Heart right ventricle (tissue), 16 donors: ENCODE data around the gene NFIB. TPM values are rescaled to one million over a fixed set of nuclear protein-coding genes. Genes with fewer than 3 reads are reported as not detected.
A peak's percentile ranks its signal among the peaks of the same experiment; 100 is the strongest.

Experiments used
- ATAC-seq, 8 donors: fragments of 200-7000 bp; cut with Tn5 transposase; one replicate each; pipeline ENCODE4 v1.9.1; 2020; ENCODE audit warnings: mild to moderate bottlenecking in 8 of 8, moderate library complexity in 8 of 8, moderate number of reproducible peaks in 1 of 8
- DNase-seq, 2 donors: peaks; one replicate each; pipeline ENCODE4 v3.0.0-alpha.2; 2020
- H3K27ac ChIP-seq, 10 donors: fragments of 200-600 bp; sonication (generic) in 2 of 10; one replicate each; pipeline versions ENCODE4 v1.5.0 to v1.8.0; 2020 to 2022; ENCODE audit warnings: mild to moderate bottlenecking in 3 of 10
- H3K27me3 ChIP-seq, 7 donors: fragments of 200-600 bp; one replicate each; pipeline ENCODE4 v1.8.0; 2021 to 2022; ENCODE audit warnings: mild to moderate bottlenecking in 2 of 7
- H3K36me3 ChIP-seq, 9 donors: fragments of 200-600 bp; sonication (generic) in 1 of 9; one replicate each; pipeline versions ENCODE4 v1.5.0 to v1.8.0; 2020 to 2022; ENCODE audit warnings: mild to moderate bottlenecking in 2 of 9
- H3K4me1 ChIP-seq, 9 donors: fragments of 200-600 bp; sonication (generic) in 1 of 9; one replicate each; pipeline versions ENCODE4 v1.5.0 to v1.8.0; 2020 to 2022; ENCODE audit warnings: mild to moderate bottlenecking in 4 of 9
- H3K4me3 ChIP-seq, 10 donors: fragments of 200-600 bp; sonication (generic) in 2 of 10; one replicate each; pipeline versions ENCODE4 v1.5.0 to v1.8.0; 2020 to 2022; ENCODE audit warnings: mild to moderate bottlenecking in 7 of 10, moderate library complexity in 2 of 10
- H3K9me3 ChIP-seq, 11 donors: fragments of 200-600 bp in 10 of 11; sonication (generic) in 2 of 11; one replicate each; pipeline versions ENCODE4 v1.5.0 to v1.8.0; 2013 to 2022; ENCODE audit warnings: mild to moderate bottlenecking in 2 of 11, control low read depth in 1 of 11, moderate library complexity in 1 of 11
- WGBS, 2 donors: extraction: QIAGEN DNeasy Blood & Tissue Kit; methylation state at CpG; one replicate each; pipeline ENCODE4 v1.1.7; 2013; ENCODE audit warnings: inconsistent platforms in 1 of 2; 5-methylcytosine and 5-hydroxymethylcytosine counted together
- intact Hi-C, 10 donors: fragments of 100-400 bp; cut with DNase I; formaldehyde crosslinking; loops; one replicate each; pipeline versions ENCODE4 v1.11.1 to v1.14.2; 2022
- polyA plus RNA-seq, 2 donors: library from polyadenylated mRNA; stranded (reverse); fragments of 200-250 nt; gene quantifications; one replicate each; pipeline ENCODE4 v1.2.3, GENCODE V29; 2013
- total RNA-seq, 10 donors: library from RNA; stranded (reverse); fragmentation: NEBNext Ultra II Directional in 3 of 10; extraction: Animal tissue kit (Norgen Biotek cat#: 25700) in 3 of 10; gene quantifications; one replicate each; pipeline versions ENCODE4 v1.2.1 to v1.2.4, GENCODE V29; 2021 to 2023
- TF ChIP-seq, protein P1 (sequence below), 9 donors: fragments of 200-600 bp; sonication (generic) in 2 of 9; IDR thresholded peaks; one replicate each; pipeline versions ENCODE4 v1.5.0 to v1.8.0; 2021 to 2022; ENCODE audit warnings: antibody characterized with exemption in 9 of 9, mild to moderate bottlenecking in 5 of 9, moderate library complexity in 1 of 9
- donor health status: Arrhythmogenic right ventricular cardiomyopathy.
- donor health status: ischemic (EF 13 %, LVEDD 7.1; RV severe dilation, severe dysfunction).
- donor health status: healthy with polysubstance abuse.
- donor health status: DM: no; HTN: yes; CAD: no.
- donor health status: DM: no; HTN: no; CAD: no.
- donor health status: ischemic (EF 25% LVEDD 6.9; RV normal size, moderate dysfunction).
- donor health status: ischemic (EF 25% LVEDD 5.7; RV mildly dilated, moderate dysfunction).
- donor health status: healthy.
- donor health status: DM: yes; HTN: yes; CAD: no.
- donor health status: Ischemic cardiomyopathy.
- donor health status: ischemic (EF 35%, LVEDD 5.7; RV mildly dilated, moderate dysfunction).
- donor health status: nonischemic (EF 11% LVEDD 7.7; RV severe dilation, severe dysfunction).
- donor health status: DM: yes; HTN: yes; CAD: no.
- donor health status: PGD.
- donor health status: ischemic (EF 29% LVEDD 5.4; RV normal size, mild dysfunction).
- donor health status: nonischemic (EF 23%, LVEDD 6.1; RV moderate dilation, normal function).

The NFIB gene
- total and polyA plus RNA-seq, 12 donors: 16.7 to 145 (median 124) TPM

DNA sequence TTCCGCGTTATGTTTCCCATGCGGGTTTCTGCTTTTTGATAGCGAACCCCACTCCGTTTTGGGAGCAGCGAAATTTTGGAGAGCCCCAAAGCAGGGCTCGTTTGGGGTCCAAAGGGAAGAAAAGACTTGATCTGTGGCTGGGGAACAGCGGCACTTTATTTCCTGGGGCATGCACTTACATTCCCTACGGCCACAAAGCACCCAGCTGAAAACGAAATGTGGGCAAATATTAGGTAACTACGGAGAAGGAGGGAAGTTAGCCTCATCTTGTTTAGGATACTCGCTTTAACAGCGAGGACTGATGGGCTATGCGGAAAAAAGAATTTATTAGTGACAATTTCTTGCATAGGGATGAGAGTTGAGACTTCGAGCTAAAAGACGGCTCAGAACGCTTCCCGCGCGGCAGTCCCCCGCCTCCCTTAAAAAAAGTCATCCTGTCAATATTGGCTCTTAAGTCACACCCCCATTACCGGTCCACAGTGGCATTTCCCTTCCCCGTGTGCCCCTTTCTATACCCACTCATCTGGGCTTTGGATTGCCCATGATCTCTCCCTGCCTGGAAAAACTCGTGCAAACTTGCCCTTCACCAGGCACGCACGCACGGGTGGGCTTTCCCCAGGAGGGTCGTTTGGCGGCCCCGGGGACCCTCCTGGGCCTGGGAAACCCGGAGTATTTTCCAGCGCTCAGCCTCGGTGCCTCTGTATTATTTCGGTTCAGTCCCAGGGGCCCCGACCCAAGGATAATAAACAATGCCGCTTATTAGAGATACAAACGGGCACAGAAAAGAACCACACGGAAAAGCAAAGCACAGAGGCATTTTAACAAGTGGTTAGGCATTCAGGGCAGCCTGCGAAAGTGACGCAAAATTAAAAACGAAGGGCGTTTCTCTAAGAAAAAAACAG, 35.8 kb upstream of the NFIB start:
- DNase-seq (peak in 1 of 2 donors; percentile 18), ATAC-seq (no peak)
- 26 to 27% methylated on average over 42 of the region's 42 CpGs for WGBS, 2 donors
- peaks cover 0 to 67% (median 0%) of the 10 kb centered on the region in 7 donors for H3K27me3 ChIP-seq
- peaks cover 1 to 85% (median 50%) of the 10 kb centered on the region in 9 donors for H3K4me1 ChIP-seq
- peak overlapping the region; percentile 80 to 98 (median 92) for H3K27ac ChIP-seq
- H3K4me3 ChIP-seq: peak overlapping the region in 9 of 10 donors; percentile 42 to 83 (median 57)
- intact Hi-C loops: loop anchor here (1.0 to 10.0 kb wide), 21 partner anchors 27 to 997 kb away; partner anchors contain the start of gene NFIB (in 3 of the 10)
- no peaks in the 10 kb centered on the region for H3K36me3 ChIP-seq
- TF ChIP-seq, protein P1, sequence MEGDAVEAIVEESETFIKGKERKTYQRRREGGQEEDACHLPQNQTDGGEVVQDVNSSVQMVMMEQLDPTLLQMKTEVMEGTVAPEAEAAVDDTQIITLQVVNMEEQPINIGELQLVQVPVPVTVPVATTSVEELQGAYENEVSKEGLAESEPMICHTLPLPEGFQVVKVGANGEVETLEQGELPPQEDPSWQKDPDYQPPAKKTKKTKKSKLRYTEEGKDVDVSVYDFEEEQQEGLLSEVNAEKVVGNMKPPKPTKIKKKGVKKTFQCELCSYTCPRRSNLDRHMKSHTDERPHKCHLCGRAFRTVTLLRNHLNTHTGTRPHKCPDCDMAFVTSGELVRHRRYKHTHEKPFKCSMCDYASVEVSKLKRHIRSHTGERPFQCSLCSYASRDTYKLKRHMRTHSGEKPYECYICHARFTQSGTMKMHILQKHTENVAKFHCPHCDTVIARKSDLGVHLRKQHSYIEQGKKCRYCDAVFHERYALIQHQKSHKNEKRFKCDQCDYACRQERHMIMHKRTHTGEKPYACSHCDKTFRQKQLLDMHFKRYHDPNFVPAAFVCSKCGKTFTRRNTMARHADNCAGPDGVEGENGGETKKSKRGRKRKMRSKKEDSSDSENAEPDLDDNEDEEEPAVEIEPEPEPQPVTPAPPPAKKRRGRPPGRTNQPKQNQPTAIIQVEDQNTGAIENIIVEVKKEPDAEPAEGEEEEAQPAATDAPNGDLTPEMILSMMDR (IDR thresholded peaks at IDR 0.05): no peak
- no peaks in the 10 kb centered on the region for H3K9me3 ChIP-seq

DNA sequence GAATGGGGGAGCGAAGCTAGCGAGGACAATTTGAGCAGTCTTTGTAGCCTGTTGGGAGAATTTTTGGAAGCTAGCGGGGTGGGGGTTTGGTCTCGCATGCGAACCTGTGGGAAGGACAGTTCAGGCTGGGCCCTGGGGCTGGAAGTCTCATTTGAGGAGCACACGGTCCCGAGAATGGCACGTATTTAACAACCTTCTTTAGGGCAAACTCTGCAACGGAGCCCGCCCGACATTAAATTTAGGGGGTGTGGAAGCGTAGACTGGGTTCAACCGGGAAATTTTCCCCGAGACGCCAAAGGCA, 35.2 kb upstream of the NFIB start:
- DNase-seq (peak in 1 of 2 donors; percentile 23), ATAC-seq (peak in 2 of 8 donors; percentile 1 to 2)
- TF ChIP-seq, protein P1 (IDR thresholded peaks at IDR 0.05): no peak
- peak overlapping the region; percentile 42 to 83 (median 57) for H3K4me3 ChIP-seq
- H3K27ac ChIP-seq: peak overlapping the region; percentile 80 to 98 (median 92)
- no peaks in the 10 kb centered on the region for H3K9me3 ChIP-seq
- H3K36me3 ChIP-seq: no peaks in the 10 kb centered on the region
- peaks cover 0 to 70% (median 0%) of the 10 kb centered on the region in 7 donors for H3K27me3 ChIP-seq
- 11 to 13% methylated on average over 15 of the region's 15 CpGs for WGBS, 2 donors
- peaks cover 6 to 86% (median 51%) of the 10 kb centered on the region in 9 donors for H3K4me1 ChIP-seq
- intact Hi-C loops: loop anchor here in 6 of 10 donors (1.0 to 5.0 kb wide), 4 partner anchors 26 to 37 kb away; partner anchors contain the start of gene NFIB (in 2 of the 6)

GRCh38 chr9:14348373-14349145, 34.6 kb upstream of the NFIB start:
- peak; percentile 30 to 36 for DNase-seq
- peaks cover 6 to 86% (median 49%) of the 10 kb centered on the region in 9 donors for H3K4me1 ChIP-seq
- peak; percentile 5 to 43 (median 25) for ATAC-seq
- peaks cover 0 to 70% (median 0%) of the 10 kb centered on the region in 7 donors for H3K27me3 ChIP-seq
- intact Hi-C loops: loop anchor here in 6 of 10 donors (1.0 to 5.0 kb wide), 4 partner anchors 26 to 36 kb away; partner anchors contain the start of gene NFIB (in 2 of the 6)
- no peaks in the 10 kb centered on the region for H3K9me3 ChIP-seq
- peak overlapping the region; percentile 80 to 98 (median 92) for H3K27ac ChIP-seq
- 2% methylated on average over 40 to 43 of the region's 43 CpGs for WGBS, 2 donors
- no peaks in the 10 kb centered on the region for H3K36me3 ChIP-seq
- TF ChIP-seq, protein P1 (IDR thresholded peaks at IDR 0.05): no peak
- H3K4me3 ChIP-seq: peak overlapping the region; percentile 42 to 83 (median 57)

DNA sequence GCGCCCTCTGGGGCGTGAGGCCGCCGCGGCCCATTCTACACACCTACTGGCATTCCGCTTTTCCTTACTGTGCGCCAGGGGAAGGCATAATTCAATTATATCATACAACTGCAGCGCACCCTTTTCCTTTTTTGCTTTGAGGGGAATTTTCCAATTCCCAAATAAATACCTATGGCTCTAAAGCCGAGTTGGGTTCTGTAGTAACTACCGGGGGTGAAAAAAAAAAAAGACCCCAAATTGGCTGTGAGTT, 34.1 kb upstream of the NFIB start:
- no peaks in the 10 kb centered on the region for H3K36me3 ChIP-seq
- peak; percentile 29 to 62 (median 54) for ATAC-seq
- peaks cover 0 to 70% (median 0%) of the 10 kb centered on the region in 7 donors for H3K27me3 ChIP-seq
- H3K9me3 ChIP-seq: no peaks in the 10 kb centered on the region
- 0 to 1% methylated on average over 10 of the region's 10 CpGs for WGBS, 2 donors
- intact Hi-C loops: loop anchor here in 5 of 10 donors (2.0 to 5.0 kb wide), 3 partner anchors 25 to 36 kb away; partner anchors contain the start of gene NFIB (in 2 of the 5)
- H3K4me1 ChIP-seq: peaks cover 6 to 86% (median 49%) of the 10 kb centered on the region in 9 donors
- peak overlapping the region; percentile 80 to 98 (median 92) for H3K27ac ChIP-seq
- DNase-seq: no peak
- TF ChIP-seq, protein P1 (IDR thresholded peaks at IDR 0.05): peak in 1 of 9 donors; percentile 0
- peak overlapping the region; percentile 42 to 83 (median 57) for H3K4me3 ChIP-seq
